Pancreas (tissue), 10 donors: ENCODE results near the gene ZNF48. TPM values are rescaled to one million over a fixed set of nuclear protein-coding genes. Genes with fewer than 3 reads are reported as not detected.
A peak's percentile ranks its signal among the peaks of the same experiment; 100 is the strongest.

Experiments used
- ATAC-seq, 4 donors: fragments of 200-7000 bp; cut with Tn5 transposase; one replicate each; pipeline versions ENCODE4 v1.8.0 to v1.9.1; 2020; ENCODE audit warnings: mild to moderate bottlenecking in 4 of 4, moderate library complexity in 4 of 4
- DNase-seq, 6 donors: peaks; one replicate each; pipeline ENCODE4 v3.0.0-alpha.2; 2020
- FAIRE-seq: peaks from 2 replicates; lab custom pipeline; 2012; peaks lifted over from hg19 to GRCh38; lab: Jason Lieb, UNC
- H3K27ac ChIP-seq, 4 donors: fragments of 200-600 bp; sonication (generic); 1 replicate in 3 of 4; 2 replicates in 1 of 4; pipeline versions ENCODE4 v1.5.0 to v1.8.0; 2020
- H3K27me3 ChIP-seq, 4 donors: fragments of 200-600 bp; one replicate each; pipeline ENCODE4 v1.8.0; 2021
- H3K36me3 ChIP-seq, 3 donors: fragments of 200-600 bp; sonication (generic) in 1 of 3; one replicate each; pipeline versions ENCODE4 v1.5.0 to v1.8.0; 2020 to 2021
- H3K4me1 ChIP-seq, 3 donors: fragments of 200-600 bp; one replicate each; pipeline ENCODE4 v1.8.0; 2021
- H3K4me3 ChIP-seq, 4 donors: fragments of 200-600 bp; sonication (generic) in 2 of 4; one replicate each; pipeline versions ENCODE4 v1.5.0 to v1.8.0; 2020 to 2021
- H3K9me3 ChIP-seq, 4 donors: fragments of 200-600 bp; one replicate each; pipeline ENCODE4 v1.8.0; 2021
- CTCF ChIP-seq, 4 donors: fragments of 200-600 bp; sonication (generic) in 3 of 4; IDR thresholded peaks; one replicate each; pipeline versions ENCODE4 v1.5.0 to v1.8.0; 2021; ENCODE audit warnings: antibody characterized with exemption in 4 of 4
- WGBS, 2 donors: extraction: QIAGEN DNeasy Blood & Tissue Kit; methylation state at CpG; one replicate each; pipeline ENCODE4 v1.1.7; 2013; 5-methylcytosine and 5-hydroxymethylcytosine counted together
- intact Hi-C, 3 donors: fragments of 100-400 bp; cut with DNase I; formaldehyde crosslinking; loops; one replicate each; pipeline versions ENCODE4 v1.11.1 to v1.14.2; 2022
- polyA plus RNA-seq, 2 donors: library from polyadenylated mRNA; stranded (reverse); fragments of 200-250 nt; gene quantifications; one replicate each; pipeline ENCODE4 v1.2.3, GENCODE V29; 2013
- total RNA-seq, 6 donors: library from RNA; stranded (reverse); fragmentation: NEBNext Ultra II Directional in 4 of 6; extraction: Animal tissue kit (Norgen Biotek cat#: 25700) in 4 of 6; gene quantifications; one replicate each; pipeline versions ENCODE4 v1.2.1 to v1.2.4, GENCODE V29; 2021 to 2023
- donor health status: healthy with polysubstance abuse.
- donor health status: DM: no; HTN: no; CAD: no; lungs with moderate emphysema.
- donor health status: DM: no; HTN: no; CAD: no.
- donor health status: control.
- donor health status: control.
- donor health status: Bipolar disorder and iron deficiency.
- donor health status: DM: yes; HTN: yes; CAD: no.
- donor health status: DM: no; HTN: no; CAD: no.
- donor health status: DM: no; HTN: no; CAD: no.
- donor health status: DM: yes; HTN: yes; CAD: no.

Gene ZNF48
- total and polyA plus RNA-seq, 8 donors, result 3.1 to 6.5 (median 4.6) TPM

GRCh38 chr16:30445408-30446202 is 50.4 kb downstream of the ZNF48 start, which contains the start of gene SEPHS2:
SEPHS2 (minus strand) TSS chr16:30445874; CDS start chr16:30445727, 147 bp downstream.
- ATAC-seq, result peak; percentile 89 to 96 (median 92)
- Histone ChIP-seq H3K9me3 (no peaks in the 10 kb centered on the region), H3K4me3 (peak within 1 kb of the TSS; percentile 64 to 96 (median 82)), H3K27me3 (no peaks in the 10 kb centered on the region), H3K36me3 (no peaks in the 10 kb centered on the region), H3K4me1 (peaks cover 22 to 43% (median 25%) of the 10 kb centered on the region in 3 donors), H3K27ac (peak within 1 kb of the TSS; percentile 88 to 95 (median 94))
- WGBS, 2 donors, result 0% methylated on average over 55 to 59 of the region's 59 CpGs
- intact Hi-C loops, result loop anchor here in 1 of 3 donors (10.0 kb wide), 1 partner anchor 179 kb away; no protein-coding TSS in a partner anchor
- peak; percentile 95 to 99 (median 98) for DNase-seq
- no peak for TF ChIP-seq CTCF (IDR thresholded peaks at IDR 0.05)
- no peak for FAIRE-seq

- FAIRE-seq (no peak), DNase-seq (no peak), ATAC-seq (no peak)
- Histone ChIP-seq H3K4me3 (peak overlapping the region in 3 of 4 donors; percentile 64 to 96 (median 95)), H3K27me3 (no peaks in the 10 kb centered on the region), H3K9me3 (no peaks in the 10 kb centered on the region), H3K27ac (peak overlapping the region; percentile 88 to 95 (median 94)), H3K4me1 (peaks cover 22 to 43% (median 25%) of the 10 kb centered on the region in 3 donors), H3K36me3 (no peaks in the 10 kb centered on the region)
- 60 to 61% methylated on average over 10 of the region's 10 CpGs for WGBS, 2 donors
- TF ChIP-seq CTCF (IDR thresholded peaks at IDR 0.05), result no peak
- intact Hi-C loops, result loop anchor here in 1 of 3 donors (10.0 kb wide), 1 partner anchor 179 kb away; no protein-coding TSS in a partner anchor
These were observed 51.0 kb downstream of the ZNF48 start for GRCh38 chr16:30446203-30446595.

- Histone ChIP-seq H3K9me3 (no peaks in the 10 kb centered on the region), H3K4me3 (no peak overlapping the region), H3K36me3 (no peaks in the 10 kb centered on the region), H3K27ac (peak overlapping the region; percentile 35 to 95 (median 69)), H3K4me1 (peaks cover 22 to 43% (median 25%) of the 10 kb centered on the region in 3 donors), H3K27me3 (no peaks in the 10 kb centered on the region)
- no peak for FAIRE-seq
- peak; percentile 44 to 73 (median 54) for ATAC-seq
- TF ChIP-seq CTCF (IDR thresholded peaks at IDR 0.05), result no peak
- intact Hi-C loops, result loop anchor here in 1 of 3 donors (10.0 kb wide), 1 partner anchor 177 kb away; no protein-coding TSS in a partner anchor
- DNase-seq, result no peak
- WGBS, 2 donors, result 19 to 27% methylated on average over 12 of the region's 12 CpGs
These were observed 52.4 kb downstream of the ZNF48 start for GRCh38 chr16:30447512-30448226.

- intact Hi-C loops, result loop anchor here in 1 of 3 donors (10.0 kb wide), 1 partner anchor 176 kb away; no protein-coding TSS in a partner anchor
- WGBS, 2 donors, result 90% methylated on average over 3 of the region's 3 CpGs
- peaks cover 16 to 36% (median 25%) of the 10 kb centered on the region in 3 donors for H3K4me1 ChIP-seq
- no peak for TF ChIP-seq CTCF (IDR thresholded peaks at IDR 0.05)
- H3K4me3 ChIP-seq, result no peak overlapping the region
- ATAC-seq (no peak), DNase-seq (no peak), FAIRE-seq (no peak)
- no peak overlapping the region for H3K27ac ChIP-seq
- no peaks in the 10 kb centered on the region for H3K36me3 ChIP-seq
- no peaks in the 10 kb centered on the region for H3K9me3 ChIP-seq
- H3K27me3 ChIP-seq, result no peaks in the 10 kb centered on the region
These were observed 53.9 kb downstream of the ZNF48 start for GRCh38 chr16:30449116-30449435.

Other genes starting within 250 kb of the ZNF48 start
- gene CORO1A, start 211.8 kb upstream of the ZNF48 start, total RNA-seq, result 10 to 100 TPM in 3 of 6 donors, 1 to 10 TPM in 3; 2.1 to 26.4 (median 9.7) TPM
- 10 to 100 TPM; 12.2 to 14.9 TPM for gene CORO1A, start 211.8 kb upstream of the ZNF48 start, polyA plus RNA-seq
- 10 to 100 TPM; 17.3 to 39.1 (median 30.6) TPM for gene BOLA2B, start 201.8 kb upstream of the ZNF48 start, total RNA-seq
- gene BOLA2B, start 201.8 kb upstream of the ZNF48 start, polyA plus RNA-seq, result 100 to 1,000 TPM in 1 of 2 donors, 10 to 100 TPM in 1; 77.2 to 138 TPM
- gene SLX1A, start 201.5 kb upstream of the ZNF48 start, total RNA-seq, result 10 to 100 TPM in 4 of 6 donors, 1 to 10 TPM in 2; 9.0 to 25.0 (median 14.0) TPM
- gene SLX1A, start 201.5 kb upstream of the ZNF48 start, polyA plus RNA-seq, result 10 to 100 TPM; 61.8 to 63.8 TPM
- gene SULT1A3, start 196.2 kb upstream of the ZNF48 start, total RNA-seq, result 10 to 100 TPM in 1 of 6 donors, 1 to 10 TPM in 5; 1.0 to 14.7 (median 4.8) TPM
- 100 to 1,000 TPM in 1 of 2 donors, 10 to 100 TPM in 1; 64.5 to 106 TPM for gene SULT1A3, start 196.2 kb upstream of the ZNF48 start, polyA plus RNA-seq
- 10 to 100 TPM in 1 of 6 donors, 1 to 10 TPM in 4, under 1 TPM in 1; 0.70 to 14.4 (median 5.3) TPM for gene NPIPB13, start 146.9 kb upstream of the ZNF48 start, total RNA-seq
- gene NPIPB13, start 146.9 kb upstream of the ZNF48 start, polyA plus RNA-seq, result 1 to 10 TPM; 6.9 to 10.0 TPM
- gene CD2BP2, start 40.1 kb upstream of the ZNF48 start, total RNA-seq, result 10 to 100 TPM; 24.8 to 36.5 (median 29.6) TPM
- gene CD2BP2, start 40.1 kb upstream of the ZNF48 start, polyA plus RNA-seq, result 10 to 100 TPM; 29.2 to 34.5 TPM
- 10 to 100 TPM; 14.5 to 23.3 (median 15.2) TPM for gene TBC1D10B, start 24.9 kb upstream of the ZNF48 start, total RNA-seq
- 10 to 100 TPM; 26.9 to 28.2 TPM for gene TBC1D10B, start 24.9 kb upstream of the ZNF48 start, polyA plus RNA-seq
- gene MYL11, start 20.6 kb upstream of the ZNF48 start, total RNA-seq, result under 1 TPM in 3 of 6 donors, not detected in 3; 0.24 to 0.84 (median 0.38) TPM
- gene MYL11, start 20.6 kb upstream of the ZNF48 start, polyA plus RNA-seq, result under 1 TPM; 0.30 to 0.31 TPM
- 1 to 10 TPM in 5 of 6 donors, under 1 TPM in 1; 0.63 to 1.8 (median 1.2) TPM for gene SEPTIN1, start 12.9 kb upstream of the ZNF48 start, total RNA-seq
- 1 to 10 TPM; 2.1 to 3.3 TPM for gene SEPTIN1, start 12.9 kb upstream of the ZNF48 start, polyA plus RNA-seq
- 1 to 10 TPM; 1.5 to 5.0 (median 3.1) TPM for gene ZNF771, start 12.2 kb downstream of the ZNF48 start, total RNA-seq
- 1 to 10 TPM; 3.0 to 3.8 TPM for gene ZNF771, start 12.2 kb downstream of the ZNF48 start, polyA plus RNA-seq
- gene DCTPP1, start 34.6 kb downstream of the ZNF48 start, total RNA-seq, result 10 to 100 TPM; 12.2 to 20.7 (median 16.6) TPM
- gene DCTPP1, start 34.6 kb downstream of the ZNF48 start, polyA plus RNA-seq, result 10 to 100 TPM; 12.2 to 16.9 TPM
- 10 to 100 TPM; 17.5 to 35.4 (median 25.4) TPM for gene SEPHS2, start 50.5 kb downstream of the ZNF48 start, total RNA-seq
- gene SEPHS2, start 50.5 kb downstream of the ZNF48 start, polyA plus RNA-seq, result 10 to 100 TPM; 14.8 to 30.3 TPM
- 1 to 10 TPM; 1.1 to 9.1 (median 3.1) TPM for gene ITGAL, start 77.3 kb downstream of the ZNF48 start, total RNA-seq
- gene ITGAL, start 77.3 kb downstream of the ZNF48 start, polyA plus RNA-seq, result 1 to 10 TPM in 1 of 2 donors, under 1 TPM in 1; 0.54 to 1.0 TPM
- 10 to 100 TPM; 11.7 to 21.3 (median 13.5) TPM for gene ZNF768, start 131.1 kb downstream of the ZNF48 start, total RNA-seq
- gene ZNF768, start 131.1 kb downstream of the ZNF48 start, polyA plus RNA-seq, result 10 to 100 TPM; 26.7 to 31.4 TPM
- gene ZNF747, start 139.4 kb downstream of the ZNF48 start, total RNA-seq, result 1 to 10 TPM; 2.7 to 6.0 (median 4.5) TPM
- 1 to 10 TPM; 5.5 to 6.9 TPM for gene ZNF747, start 139.4 kb downstream of the ZNF48 start, polyA plus RNA-seq
- 1 to 10 TPM; 3.1 to 5.6 (median 4.0) TPM for gene ZNF764, start 163.0 kb downstream of the ZNF48 start, total RNA-seq
- gene ZNF764, start 163.0 kb downstream of the ZNF48 start, polyA plus RNA-seq, result 1 to 10 TPM; 4.8 to 5.4 TPM
- 10 to 100 TPM in 2 of 6 donors, 1 to 10 TPM in 4; 7.6 to 11.3 (median 9.6) TPM for gene ZNF688, start 176.3 kb downstream of the ZNF48 start, total RNA-seq
- 10 to 100 TPM; 24.3 to 26.4 TPM for gene ZNF688, start 176.3 kb downstream of the ZNF48 start, polyA plus RNA-seq
- gene ZNF785, start 190.3 kb downstream of the ZNF48 start, total RNA-seq, result 10 to 100 TPM in 1 of 6 donors, 1 to 10 TPM in 5; 7.1 to 12.1 (median 8.1) TPM
- 1 to 10 TPM; 6.3 to 8.4 TPM for gene ZNF785, start 190.3 kb downstream of the ZNF48 start, polyA plus RNA-seq
- 1 to 10 TPM; 4.2 to 6.1 (median 5.4) TPM for gene ZNF689, start 215.0 kb downstream of the ZNF48 start, total RNA-seq
- 1 to 10 TPM; 2.9 to 4.4 TPM for gene ZNF689, start 215.0 kb downstream of the ZNF48 start, polyA plus RNA-seq